GM19395 (cell line): ENCODE measurements around the gene PDGFRA.

Experiments
- ATAC-seq: cut with Tn5 transposase; IDR thresholded peaks from one replicate; pipeline ENCODE4 v1.9.1; 2021; ENCODE audit warnings: mild to moderate bottlenecking, moderate library complexity; ENCODE audit not compliant: unreplicated experiment

Gene PDGFRA

GRCh38 chr4:54254915-54255246 is 25.8 kb downstream of the PDGFRA start:
- ATAC-seq = no peak

GRCh38 chr4:54255881-54256280 is 26.8 kb downstream of the PDGFRA start:
- no peak for ATAC-seq

GRCh38 chr4:54256491-54257486 is 27.7 kb downstream of the PDGFRA start:
- no peak for ATAC-seq

GRCh38 chr4:54265366-54265765 is 36.3 kb downstream of the PDGFRA start:
- ATAC-seq = no peak

GRCh38 chr4:54268151-54268550 is 39.1 kb downstream of the PDGFRA start:
- no peak for ATAC-seq

DNA sequence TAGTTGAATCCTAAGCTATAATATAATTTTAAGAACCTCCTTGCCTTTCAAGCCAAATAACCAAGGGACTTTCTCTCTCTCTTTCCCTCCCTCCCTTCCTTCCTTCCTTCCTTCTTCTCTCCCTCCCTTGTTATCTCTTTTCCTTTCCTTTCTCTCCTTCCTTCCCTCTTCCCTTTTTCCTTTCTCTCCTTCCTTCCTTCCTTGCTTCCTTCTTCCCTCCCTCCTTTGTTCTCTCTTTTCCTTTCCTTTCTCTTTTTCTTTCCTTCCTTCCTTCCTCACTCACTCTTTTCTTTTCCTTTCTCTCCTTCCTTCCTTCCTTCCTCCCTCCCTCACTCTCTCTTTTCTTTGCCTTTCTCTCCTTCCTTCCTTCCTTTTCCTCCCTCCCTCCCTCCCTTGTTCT is 42.4 kb downstream of the PDGFRA start:
- no peak for ATAC-seq

- ATAC-seq = no peak
Measured at GRCh38 chr4:54272051-54272450, 43.0 kb downstream of the PDGFRA start.

DNA sequence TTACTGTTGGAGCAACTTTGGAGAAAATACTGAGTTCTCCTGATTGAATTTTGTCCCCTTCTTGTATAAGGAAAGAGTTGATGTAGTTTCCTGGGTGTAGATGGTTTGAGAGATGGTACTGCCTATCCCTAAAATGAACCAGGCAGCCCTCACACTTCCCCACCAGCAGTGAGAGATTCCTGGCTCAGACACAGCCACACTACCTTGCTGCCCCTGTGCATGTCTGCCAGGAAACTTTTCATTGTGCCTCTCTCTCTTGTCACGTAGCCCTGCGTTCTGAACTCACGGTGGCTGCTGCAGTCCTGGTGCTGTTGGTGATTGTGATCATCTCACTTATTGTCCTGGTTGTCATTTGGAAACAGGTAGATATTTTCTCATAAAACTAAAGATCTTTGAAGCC is 45.2 kb downstream of the PDGFRA start:
- no peak for ATAC-seq

- ATAC-seq = no peak
Measured at GRCh38 chr4:54274795-54275665, 45.9 kb downstream of the PDGFRA start.

DNA sequence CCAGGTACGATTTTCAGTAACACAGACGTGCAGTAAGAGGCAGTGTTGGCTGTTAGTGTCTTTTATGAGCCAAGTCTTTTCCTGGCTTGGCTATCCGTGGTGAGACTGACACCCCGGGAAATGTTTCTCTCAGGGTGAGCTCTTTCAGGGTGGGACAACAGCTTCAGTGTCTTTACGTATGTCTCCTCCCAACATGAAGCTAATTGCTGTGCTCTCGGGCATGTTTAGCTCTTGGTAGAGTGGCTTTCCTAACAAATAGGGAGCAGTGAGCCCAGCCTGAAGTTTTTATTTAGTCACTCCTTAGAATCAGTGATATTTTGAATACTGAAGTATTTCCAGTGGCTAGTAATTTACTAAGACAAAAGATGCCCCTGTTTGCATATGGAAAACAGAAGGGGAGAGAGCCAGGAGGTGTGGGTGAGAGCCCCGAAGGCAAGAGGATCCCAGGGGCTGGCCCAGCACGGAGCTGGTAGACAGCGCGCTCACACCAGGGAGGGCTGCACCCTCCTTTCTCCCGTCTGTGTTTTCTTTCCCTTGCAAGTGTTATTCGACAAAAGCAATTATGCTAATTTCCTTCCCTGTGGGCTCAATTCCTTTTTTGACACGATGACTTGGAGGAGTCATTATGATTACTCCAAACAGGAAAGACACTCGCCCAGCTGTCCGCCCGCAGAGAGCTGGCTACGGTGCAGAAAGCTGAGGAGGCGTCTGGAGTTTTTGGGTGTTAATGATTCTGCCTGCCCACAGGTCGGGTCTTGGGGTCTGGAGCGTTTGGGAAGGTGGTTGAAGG is 47.7 kb downstream of the PDGFRA start:
- peak; percentile 7 for ATAC-seq

DNA sequence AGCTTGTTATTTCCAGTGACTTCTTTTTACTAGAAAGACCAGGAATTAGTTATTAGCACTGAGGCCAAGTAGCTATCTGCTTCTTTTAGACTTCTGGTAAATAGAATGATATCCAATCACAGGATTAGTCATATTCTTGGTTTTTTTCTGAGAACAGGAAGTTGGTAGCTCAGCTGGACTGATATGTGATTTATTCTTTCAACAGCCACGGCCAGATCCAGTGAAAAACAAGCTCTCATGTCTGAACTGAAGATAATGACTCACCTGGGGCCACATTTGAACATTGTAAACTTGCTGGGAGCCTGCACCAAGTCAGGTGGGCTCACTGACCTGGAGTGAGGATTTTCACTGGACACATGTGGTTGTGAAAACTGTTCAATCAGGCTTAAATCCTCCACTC is 48.6 kb downstream of the PDGFRA start:
- ATAC-seq = peak; percentile 87

DNA sequence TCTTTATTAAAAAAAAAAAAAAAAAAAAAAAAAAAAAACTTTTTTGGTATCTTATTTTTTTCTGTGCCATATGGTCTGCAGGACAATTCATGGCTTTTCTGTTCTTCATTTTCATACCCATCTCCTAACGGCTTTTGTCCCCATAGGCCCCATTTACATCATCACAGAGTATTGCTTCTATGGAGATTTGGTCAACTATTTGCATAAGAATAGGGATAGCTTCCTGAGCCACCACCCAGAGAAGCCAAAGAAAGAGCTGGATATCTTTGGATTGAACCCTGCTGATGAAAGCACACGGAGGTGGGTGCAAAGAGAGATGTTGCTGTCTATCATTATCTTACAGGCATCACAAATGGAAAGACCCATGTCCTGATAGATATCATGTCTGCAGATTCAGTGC is 49.1 kb downstream of the PDGFRA start:
- no peak for ATAC-seq

DNA sequence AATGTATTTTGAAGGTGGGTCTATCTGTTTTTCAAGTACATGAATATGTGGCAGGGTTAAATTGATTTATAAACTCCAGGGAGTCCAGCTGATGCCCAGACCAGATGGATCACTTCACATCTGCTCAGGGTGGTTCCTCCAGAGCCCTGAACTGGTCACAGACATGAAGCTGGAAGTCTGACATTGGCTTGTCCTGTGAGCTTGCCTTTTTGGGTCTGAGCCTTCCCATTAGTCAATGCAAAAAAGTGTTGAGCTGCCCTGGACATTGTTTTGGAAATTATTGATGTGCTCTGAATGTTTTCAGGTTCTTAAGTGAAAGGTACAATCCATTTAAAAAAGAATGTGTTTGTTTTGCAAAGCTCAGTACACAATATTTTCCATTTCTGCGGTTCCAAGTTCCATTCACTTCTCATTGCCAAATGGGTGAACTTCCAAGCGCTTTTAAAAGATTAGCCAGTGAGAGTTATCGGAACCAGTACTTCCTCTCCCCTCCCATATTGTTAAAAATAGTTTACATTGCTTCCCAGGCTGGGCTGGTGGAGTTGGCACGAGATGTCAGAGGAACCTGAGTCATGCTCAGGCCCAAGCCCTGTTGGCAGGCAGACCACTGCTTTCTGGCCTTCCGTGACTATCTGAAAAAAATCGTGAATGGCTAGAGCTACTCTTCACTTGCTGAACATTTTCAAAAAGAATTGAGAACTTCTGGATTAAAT is 52.1 kb downstream of the PDGFRA start:
- ATAC-seq = no peak

DNA sequence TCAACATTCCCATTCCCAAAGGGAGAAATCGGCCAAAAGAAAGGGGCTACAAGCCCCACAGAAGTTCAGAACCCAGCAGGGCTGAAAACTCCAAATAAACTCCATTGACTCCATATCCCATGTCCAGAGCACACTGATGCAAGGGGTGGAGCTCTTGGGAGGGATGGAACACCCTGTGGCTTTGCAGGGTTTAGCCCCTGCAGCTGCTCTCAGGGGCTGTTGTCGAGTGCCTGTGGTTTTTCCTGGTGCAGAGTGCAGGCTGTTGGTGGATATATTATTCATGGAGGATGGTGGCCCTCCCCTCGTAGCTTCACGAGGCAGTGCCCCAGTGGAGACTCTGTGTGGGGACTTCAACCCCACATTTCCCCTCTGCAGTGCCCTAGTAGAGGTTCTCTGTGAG is 53.7 kb downstream of the PDGFRA start:
- ATAC-seq = no peak

DNA sequence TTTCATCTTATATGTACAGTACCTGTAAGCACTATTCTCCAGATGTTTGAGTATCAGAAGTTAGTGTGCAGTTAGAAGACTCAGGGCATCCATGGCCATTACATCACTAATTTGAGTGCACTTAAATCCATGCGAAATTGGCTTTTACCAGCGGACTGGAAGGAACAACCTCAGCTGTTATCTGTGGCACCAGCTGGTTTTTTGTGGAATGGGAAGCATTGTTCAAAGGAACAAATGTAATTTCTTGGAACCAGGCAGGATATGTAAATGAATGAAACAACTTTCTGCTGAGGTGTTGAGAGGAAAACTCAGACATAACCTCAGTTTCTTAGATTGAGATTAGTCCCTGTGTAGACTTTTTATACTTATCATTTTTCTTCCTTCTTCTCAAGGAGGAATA is 60.2 kb downstream of the PDGFRA start:
- no peak for ATAC-seq

DNA sequence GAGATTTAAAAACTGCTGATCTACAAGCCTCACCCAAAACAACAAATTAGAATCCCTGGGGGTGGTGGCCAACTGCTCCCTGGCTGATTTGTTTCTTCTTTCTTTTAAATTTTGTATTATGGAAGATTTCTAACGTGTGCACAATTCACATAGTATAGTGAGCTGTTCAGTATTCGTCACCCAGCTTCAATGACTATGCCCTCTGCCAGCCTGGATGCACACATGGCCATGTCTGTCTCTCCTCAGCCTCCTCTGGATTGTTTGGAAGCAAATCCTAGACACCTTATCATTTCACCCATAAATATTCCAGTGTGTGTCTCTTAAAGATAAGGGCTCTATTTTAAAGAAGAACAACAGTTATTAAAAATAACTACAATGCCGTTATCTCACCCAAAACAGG is 61.9 kb downstream of the PDGFRA start:
- no peak for ATAC-seq

GRCh38 chr4:54296548-54297203 is 67.6 kb downstream of the PDGFRA start:
- ATAC-seq = no peak

DNA sequence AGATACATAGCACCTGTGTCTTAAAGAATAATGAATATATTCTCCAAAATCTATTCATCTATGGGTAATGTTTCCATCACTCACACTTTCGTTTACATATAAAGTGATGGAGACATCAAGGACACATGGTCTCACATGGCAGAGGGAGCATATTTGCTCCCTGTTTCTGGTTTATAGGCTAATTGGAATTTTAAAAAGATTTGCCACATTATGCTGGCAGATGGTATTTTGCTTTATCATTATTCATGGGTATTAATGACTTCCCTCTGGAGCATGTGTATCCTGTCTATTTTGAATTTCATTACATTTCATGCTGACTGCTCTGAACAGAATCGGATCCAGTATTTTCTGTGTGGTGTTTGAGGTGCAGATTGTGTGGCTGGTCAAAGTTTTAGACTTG is 79.0 kb downstream of the PDGFRA start:
- no peak for ATAC-seq

DNA sequence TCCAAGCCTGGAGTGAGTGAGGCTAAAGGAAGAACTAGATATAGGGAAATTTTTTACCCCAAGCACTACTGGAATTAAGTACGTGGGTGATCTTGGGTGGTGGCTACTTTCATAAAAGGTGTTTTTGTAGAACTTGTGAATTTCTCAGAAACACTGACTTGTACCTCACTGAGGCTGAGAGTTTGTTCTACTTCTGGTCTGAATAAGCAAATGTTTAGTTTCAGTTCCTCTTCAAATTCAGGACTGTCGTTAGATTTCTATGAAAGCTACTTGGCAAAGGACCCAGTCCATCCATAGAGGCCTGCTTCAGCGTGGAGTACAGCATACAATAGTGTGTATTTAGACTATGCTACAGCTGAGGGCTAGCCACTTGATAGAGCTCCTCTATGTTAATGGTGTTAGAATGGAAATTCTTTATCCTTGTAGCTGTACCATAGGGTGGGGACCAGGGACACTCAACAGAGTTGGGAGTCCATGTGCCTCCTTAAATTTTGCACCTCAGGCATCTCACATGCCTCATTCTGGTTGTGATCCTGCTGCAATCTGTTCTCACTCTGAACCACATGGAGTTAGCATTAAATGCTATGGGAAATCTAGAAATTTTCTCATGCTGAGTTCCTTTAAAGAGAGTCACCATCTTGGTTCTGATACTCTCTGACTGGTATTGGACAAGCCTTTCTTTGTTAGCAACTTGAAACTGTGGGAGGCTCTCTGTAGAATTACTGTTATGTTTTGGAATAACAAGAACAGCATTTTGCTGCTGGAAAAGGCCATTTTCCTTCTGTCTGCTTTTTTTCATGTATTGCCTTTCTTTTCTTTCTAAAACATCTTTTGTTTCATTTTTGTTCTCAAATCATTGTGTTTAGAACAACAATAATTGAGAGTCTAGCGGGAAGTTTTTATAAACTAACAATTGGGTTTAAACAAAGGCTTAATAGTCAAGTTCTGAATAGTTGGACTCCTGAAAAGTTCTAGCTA is 86.8 kb downstream of the PDGFRA start:
- ATAC-seq = peak; percentile 98
